Measurements from ENCODE around the gene HSDL2.
A peak's percentile ranks its signal among the peaks of the same experiment; 100 is the strongest.
"Not testable (repeated sequence)": the region's sequence is repeated elsewhere in the genome, so short reads cannot be mapped to it uniquely, and the experiment has no call there.

HSDL2 gene

GRCh38 chr9:112382501-112383364, 2.8 kb downstream of the HSDL2 start:
- no peak for TF ChIP-seq CTCF (IDR thresholded peaks at IDR 0.05; ENCODE audit: low read depth, low read length)
- no peak overlapping the region for H3K4me3 ChIP-seq (replicated peaks in 1 of 2; ENCODE audit: low read depth in 2 of 2, low read length in 2 of 2)
- peak in 1 of 2 donors; percentile 6 for DNase-seq (ENCODE audit: low read depth in 2 of 2)

GRCh38 chr9:112384219-112384618, 4.3 kb downstream of the HSDL2 start:
- DNase-seq (ENCODE audit: low read depth in 2 of 2): peak in 1 of 2 donors; percentile 10

GRCh38 chr9:112384690-112385089, 4.8 kb downstream of the HSDL2 start:
- no peak for TF ChIP-seq CTCF (IDR thresholded peaks at IDR 0.05; ENCODE audit: low read depth, low read length)
- no peak overlapping the region for H3K4me3 ChIP-seq (replicated peaks in 1 of 2; ENCODE audit: low read depth in 2 of 2, low read length in 2 of 2)
- DNase-seq (ENCODE audit: low read depth in 2 of 2): no peak

More at GRCh38 chr9:112384219-112384618, 4.3 kb downstream of the HSDL2 start:
- no peak overlapping the region for H3K4me3 ChIP-seq (replicated peaks in 1 of 2; ENCODE audit: low read depth in 2 of 2, low read length in 2 of 2)
- no peak for TF ChIP-seq CTCF (IDR thresholded peaks at IDR 0.05; ENCODE audit: low read depth, low read length)

GRCh38 chr9:112387115-112387514, 7.2 kb downstream of the HSDL2 start:
- TF ChIP-seq CTCF (IDR thresholded peaks at IDR 0.05; ENCODE audit: low read depth, low read length): no peak
- no peak overlapping the region for H3K4me3 ChIP-seq (replicated peaks in 1 of 2; ENCODE audit: low read depth in 2 of 2, low read length in 2 of 2)
- no peak for DNase-seq (ENCODE audit: low read depth in 2 of 2)

GRCh38 chr9:112389897-112390296, 10.0 kb downstream of the HSDL2 start:
- not testable (repeated sequence) for DNase-seq (ENCODE audit: low read depth in 2 of 2); H3K4me3 ChIP-seq (replicated peaks in 1 of 2; ENCODE audit: low read depth in 2 of 2, low read length in 2 of 2)

GRCh38 chr9:112391936-112392560, 12.1 kb downstream of the HSDL2 start:
- DNase-seq (ENCODE audit: low read depth in 2 of 2); H3K4me3 ChIP-seq (replicated peaks in 1 of 2; ENCODE audit: low read depth in 2 of 2, low read length in 2 of 2): not testable (repeated sequence)

- DNase-seq (ENCODE audit: low read depth in 2 of 2); H3K4me3 ChIP-seq (replicated peaks in 1 of 2; ENCODE audit: low read depth in 2 of 2, low read length in 2 of 2): not testable (repeated sequence)
Measured at GRCh38 chr9:112393146-112393545, 13.2 kb downstream of the HSDL2 start.

GRCh38 chr9:112396416-112396815, 16.5 kb downstream of the HSDL2 start:
- no peak for TF ChIP-seq CTCF (IDR thresholded peaks at IDR 0.05; ENCODE audit: low read depth, low read length)
- no peak overlapping the region for H3K4me3 ChIP-seq (replicated peaks in 1 of 2; ENCODE audit: low read depth in 2 of 2, low read length in 2 of 2)
- no peak for DNase-seq (ENCODE audit: low read depth in 2 of 2)
